GM12878 (cell line): ENCODE measurements around the gene COL11A2. TPM values are rescaled to one million over a fixed set of nuclear protein-coding genes. Genes with fewer than 3 reads are reported as not detected.

Source experiments
- microRNA counts: library from miRNA; unstranded; fragments of <30 nt; microRNA quantifications from one replicate; lab custom pipeline; 2016
- microRNA-seq: library from miRNA; unstranded; fragments of <30 nt; microRNA quantifications from one replicate; pipeline ENCODE4, GENCODE V29; 2018
- polyA plus RNA-seq, 11 experiments: library from polyadenylated mRNA; depleted of rRNA in 4 of 11; unstranded in 6 of 11; stranded (reverse) in 5 of 11; fragments of >200 nt; fragmentation: Nextera tagmentation in 4 of 11; fragmentation: Illumina TruSeq in 1 of 11; extraction: Ambion mirVana in 4 of 11; extraction: Trizol in 1 of 11; gene quantifications; 1 replicate in 1 of 11; 2 replicates in 10 of 11; pipeline versions ENCODE4 v1.2.1 to v1.2.3, GENCODE V29; 2011 to 2016; ENCODE audit warnings: inconsistent platforms in 2 of 11, missing spikeins in 2 of 11, low read depth in 1 of 11
- small RNA-seq: library from RNA; depleted of rRNA; stranded (forward); fragments of <200 nt; gene quantifications from one replicate; pipeline ENCODE3, GENCODE V24; 2014
- total RNA-seq, 4 experiments: library from RNA; depleted of rRNA in 3 of 4; stranded (reverse); fragments of >200 nt in 3 of 4; fragmentation: Illumina TruSeq in 1 of 4; extraction: Trizol in 1 of 4; gene quantifications; 2 replicates each; pipeline versions ENCODE4 v1.2.1 to v1.2.3, GENCODE V29; 2013 to 2021

The COL11A2 gene
- total and polyA plus RNA-seq, 10 of the 15 experiments (the other 5 are each of a cell fraction or from before 2014, with no cell fraction given), result 0.03 to 0.83 (median 0.22) TPM; not detected in 1

MicroRNA genes within 50 kb of the gene (microRNA counts, 767-probe panel; counts per million panel counts)
- 55.3 counts per million for microRNA hsa-miR-219-1-3p (lab: Ali Mortazavi, UCI)
- 2,083 counts per million, percentile 77 among the panel's probes with 10 or more counts for microRNA hsa-miR-219-5p (lab: Ali Mortazavi, UCI)

Small RNA genes lying within 50 kb of the gene (microRNA-seq; reads per million reads assigned to microRNA genes)
- gene MIR219A1, result 12.6 reads per million, percentile 47 among the genes with 10 or more reads in this experiment

Small RNA genes lying within 50 kb of the gene (small RNA-seq; reads per million reads assigned to genes)
- gene MIR219A1, result 8.7 reads per million, percentile 94 among the genes with 10 or more reads in this experiment
- 0.16 reads per million for gene RNY4P10

Other genes with a start within 250 kb of the COL11A2 start
Only the 7 nearest of the 22 such genes appear.
- 14.0 TPM in 2 replicates for gene RXRB, start 8.2 kb upstream of the COL11A2 start, total RNA-seq (2014; rRNA removed)
- gene RXRB, start 8.2 kb upstream of the COL11A2 start, total RNA-seq (2014; rRNA removed; fragmentation: Illumina TruSeq; extraction: Trizol), result 9.5 and 10.8 TPM in 2 replicates
- 27.1 and 30.3 TPM in 2 replicates for gene RXRB, start 8.2 kb upstream of the COL11A2 start, total RNA-seq (2021)
- 26.6 and 35.0 TPM in 2 replicates for gene RXRB, start 8.2 kb upstream of the COL11A2 start, polyA plus RNA-seq (2011; rRNA removed)
- 16.4 and 25.8 TPM in 2 replicates for gene RXRB, start 8.2 kb upstream of the COL11A2 start, polyA plus RNA-seq (2014; fragmentation: Illumina TruSeq; extraction: Trizol)
- 1 to 10 TPM in 1 of 2 experiments, under 1 TPM in 1; 0.71 to 1.6 TPM for gene RXRB, start 8.2 kb upstream of the COL11A2 start, polyA plus RNA-seq (2014; fragmentation: Nextera tagmentation; extraction: Ambion mirVana)
- gene RXRB, start 8.2 kb upstream of the COL11A2 start, polyA plus RNA-seq (2014; rRNA removed), result 30.3 and 34.4 TPM in 2 replicates
- 10 to 100 TPM; 19.8 to 21.0 TPM for gene RXRB, start 8.2 kb upstream of the COL11A2 start, polyA plus RNA-seq (2016; fragmentation: Nextera tagmentation; extraction: Ambion mirVana)
- gene SLC39A7, start 8.4 kb upstream of the COL11A2 start, total RNA-seq (2014; rRNA removed), result 48.9 and 50.6 TPM in 2 replicates
- 41.3 and 43.9 TPM in 2 replicates for gene SLC39A7, start 8.4 kb upstream of the COL11A2 start, total RNA-seq (2014; rRNA removed; fragmentation: Illumina TruSeq; extraction: Trizol)
- 52.9 and 57.3 TPM in 2 replicates for gene SLC39A7, start 8.4 kb upstream of the COL11A2 start, total RNA-seq (2021)
- 23.0 and 37.4 TPM in 2 replicates for gene SLC39A7, start 8.4 kb upstream of the COL11A2 start, polyA plus RNA-seq (2011; rRNA removed)
- 51.0 and 63.1 TPM in 2 replicates for gene SLC39A7, start 8.4 kb upstream of the COL11A2 start, polyA plus RNA-seq (2014; fragmentation: Illumina TruSeq; extraction: Trizol)
- gene SLC39A7, start 8.4 kb upstream of the COL11A2 start, polyA plus RNA-seq (2014; fragmentation: Nextera tagmentation; extraction: Ambion mirVana), result 1 to 10 TPM; 7.3 to 8.4 TPM
- 55.3 and 56.1 TPM in 2 replicates for gene SLC39A7, start 8.4 kb upstream of the COL11A2 start, polyA plus RNA-seq (2014; rRNA removed)
- gene SLC39A7, start 8.4 kb upstream of the COL11A2 start, polyA plus RNA-seq (2016; fragmentation: Nextera tagmentation; extraction: Ambion mirVana), result 10 to 100 TPM; 12.8 to 14.0 TPM
- 38.4 and 41.5 TPM in 2 replicates for gene HSD17B8, start 12.2 kb upstream of the COL11A2 start, total RNA-seq (2014; rRNA removed)
- 14.1 and 14.4 TPM in 2 replicates for gene HSD17B8, start 12.2 kb upstream of the COL11A2 start, total RNA-seq (2014; rRNA removed; fragmentation: Illumina TruSeq; extraction: Trizol)
- gene HSD17B8, start 12.2 kb upstream of the COL11A2 start, total RNA-seq (2021), result 23.8 and 30.8 TPM in 2 replicates
- gene HSD17B8, start 12.2 kb upstream of the COL11A2 start, polyA plus RNA-seq (2011; rRNA removed), result 20.0 and 29.2 TPM in 2 replicates
- gene HSD17B8, start 12.2 kb upstream of the COL11A2 start, polyA plus RNA-seq (2014; fragmentation: Illumina TruSeq; extraction: Trizol), result 7.8 and 12.5 TPM in 2 replicates
- 10 to 100 TPM in 1 of 2 experiments, 1 to 10 TPM in 1; 3.1 to 13.6 TPM for gene HSD17B8, start 12.2 kb upstream of the COL11A2 start, polyA plus RNA-seq (2014; fragmentation: Nextera tagmentation; extraction: Ambion mirVana)
- gene HSD17B8, start 12.2 kb upstream of the COL11A2 start, polyA plus RNA-seq (2014; rRNA removed), result 40.8 and 40.9 TPM in 2 replicates
- gene HSD17B8, start 12.2 kb upstream of the COL11A2 start, polyA plus RNA-seq (2016; fragmentation: Nextera tagmentation; extraction: Ambion mirVana), result 10 to 100 TPM; 46.7 to 54.3 TPM
- 11.6 and 16.2 TPM in 2 replicates for gene RING1, start 16.0 kb upstream of the COL11A2 start, total RNA-seq (2014; rRNA removed)
- 16.0 and 17.2 TPM in 2 replicates for gene RING1, start 16.0 kb upstream of the COL11A2 start, total RNA-seq (2014; rRNA removed; fragmentation: Illumina TruSeq; extraction: Trizol)
- gene RING1, start 16.0 kb upstream of the COL11A2 start, total RNA-seq (2021), result 24.1 and 24.9 TPM in 2 replicates
- 9.0 and 15.4 TPM in 2 replicates for gene RING1, start 16.0 kb upstream of the COL11A2 start, polyA plus RNA-seq (2011; rRNA removed)
- gene RING1, start 16.0 kb upstream of the COL11A2 start, polyA plus RNA-seq (2014; fragmentation: Illumina TruSeq; extraction: Trizol), result 11.2 and 16.9 TPM in 2 replicates
- gene RING1, start 16.0 kb upstream of the COL11A2 start, polyA plus RNA-seq (2014; fragmentation: Nextera tagmentation; extraction: Ambion mirVana), result 1 to 10 TPM; 2.0 to 4.2 TPM
- 27.2 and 27.8 TPM in 2 replicates for gene RING1, start 16.0 kb upstream of the COL11A2 start, polyA plus RNA-seq (2014; rRNA removed)
- gene RING1, start 16.0 kb upstream of the COL11A2 start, polyA plus RNA-seq (2016; fragmentation: Nextera tagmentation; extraction: Ambion mirVana), result 1 to 10 TPM; 5.4 to 6.3 TPM
- gene VPS52, start 79.4 kb upstream of the COL11A2 start, total RNA-seq (2014; rRNA removed), result 32.4 and 33.9 TPM in 2 replicates
- gene VPS52, start 79.4 kb upstream of the COL11A2 start, total RNA-seq (2014; rRNA removed; fragmentation: Illumina TruSeq; extraction: Trizol), result 20.9 and 22.1 TPM in 2 replicates
- gene VPS52, start 79.4 kb upstream of the COL11A2 start, total RNA-seq (2021), result 36.1 and 38.1 TPM in 2 replicates
- gene VPS52, start 79.4 kb upstream of the COL11A2 start, polyA plus RNA-seq (2011; rRNA removed), result 29.7 and 52.7 TPM in 2 replicates
- 34.1 and 47.1 TPM in 2 replicates for gene VPS52, start 79.4 kb upstream of the COL11A2 start, polyA plus RNA-seq (2014; fragmentation: Illumina TruSeq; extraction: Trizol)
- 10 to 100 TPM; 11.3 to 13.2 TPM for gene VPS52, start 79.4 kb upstream of the COL11A2 start, polyA plus RNA-seq (2014; fragmentation: Nextera tagmentation; extraction: Ambion mirVana)
- 47.0 and 51.2 TPM in 2 replicates for gene VPS52, start 79.4 kb upstream of the COL11A2 start, polyA plus RNA-seq (2014; rRNA removed)
- gene VPS52, start 79.4 kb upstream of the COL11A2 start, polyA plus RNA-seq (2016; fragmentation: Nextera tagmentation; extraction: Ambion mirVana), result 10 to 100 TPM; 36.0 to 37.3 TPM
- gene RPS18, start 79.6 kb upstream of the COL11A2 start, total RNA-seq (2014; rRNA removed), result 6,753 and 7,288 TPM in 2 replicates
- gene RPS18, start 79.6 kb upstream of the COL11A2 start, total RNA-seq (2014; rRNA removed; fragmentation: Illumina TruSeq; extraction: Trizol), result 7,180 and 7,566 TPM in 2 replicates
- 5,526 and 5,774 TPM in 2 replicates for gene RPS18, start 79.6 kb upstream of the COL11A2 start, total RNA-seq (2021)
- 8,077 and 9,878 TPM in 2 replicates for gene RPS18, start 79.6 kb upstream of the COL11A2 start, polyA plus RNA-seq (2011; rRNA removed)
- 7,632 and 8,884 TPM in 2 replicates for gene RPS18, start 79.6 kb upstream of the COL11A2 start, polyA plus RNA-seq (2014; fragmentation: Illumina TruSeq; extraction: Trizol)
- gene RPS18, start 79.6 kb upstream of the COL11A2 start, polyA plus RNA-seq (2014; fragmentation: Nextera tagmentation; extraction: Ambion mirVana), result over 10,000 TPM; 17,270 to 20,828 TPM
- 9,185 and 10,303 TPM in 2 replicates for gene RPS18, start 79.6 kb upstream of the COL11A2 start, polyA plus RNA-seq (2014; rRNA removed)
- gene RPS18, start 79.6 kb upstream of the COL11A2 start, polyA plus RNA-seq (2016; fragmentation: Nextera tagmentation; extraction: Ambion mirVana), result 1,000 to 10,000 TPM; 4,228 to 4,318 TPM
- gene B3GALT4, start 84.7 kb upstream of the COL11A2 start, total RNA-seq (2014; rRNA removed), result 6.8 and 8.2 TPM in 2 replicates
- gene B3GALT4, start 84.7 kb upstream of the COL11A2 start, total RNA-seq (2014; rRNA removed; fragmentation: Illumina TruSeq; extraction: Trizol), result 2.8 and 2.9 TPM in 2 replicates
- gene B3GALT4, start 84.7 kb upstream of the COL11A2 start, total RNA-seq (2021), result 6.2 and 6.5 TPM in 2 replicates
- 1.0 and 1.8 TPM in 2 replicates for gene B3GALT4, start 84.7 kb upstream of the COL11A2 start, polyA plus RNA-seq (2011; rRNA removed)
- gene B3GALT4, start 84.7 kb upstream of the COL11A2 start, polyA plus RNA-seq (2014; fragmentation: Illumina TruSeq; extraction: Trizol), result 0.33 and 0.98 TPM in 2 replicates
- under 1 TPM; 0.27 to 0.37 TPM for gene B3GALT4, start 84.7 kb upstream of the COL11A2 start, polyA plus RNA-seq (2014; fragmentation: Nextera tagmentation; extraction: Ambion mirVana)
- gene B3GALT4, start 84.7 kb upstream of the COL11A2 start, polyA plus RNA-seq (2014; rRNA removed), result 4.6 and 5.1 TPM in 2 replicates
- gene B3GALT4, start 84.7 kb upstream of the COL11A2 start, polyA plus RNA-seq (2016; fragmentation: Nextera tagmentation; extraction: Ambion mirVana), result 1 to 10 TPM; 2.4 to 3.8 TPM